Keratinocyte (primary cell): ENCODE measurements around the gene HSPA4L.

ENCODE experiments used
- CTCF ChIP-seq, 3 experiments: IDR thresholded peaks in 1 of 3; conservative IDR thresholded peaks in 1 of 3; optimal IDR thresholded peaks in 1 of 3; 2 replicates in 2 of 3; 3 replicates in 1 of 3; pipeline versions ENCODE3 to v1.5.1; 2011; ENCODE audit warnings: low read length in 3 of 3, mild to moderate bottlenecking in 3 of 3, moderate library complexity in 2 of 3, control low read depth in 1 of 3, inconsistent platforms in 1 of 3; ENCODE audit not compliant: insufficient read depth in 2 of 3; ENCODE audit errors: extremely low read depth in 1 of 3
- EZH2 ChIP-seq: IDR thresholded peaks from one replicate; pipeline ENCODE4 v1.6.1; 2012; ENCODE audit warnings: inconsistent platforms, mild to moderate bottlenecking, low read length, moderate library complexity

DNA sequence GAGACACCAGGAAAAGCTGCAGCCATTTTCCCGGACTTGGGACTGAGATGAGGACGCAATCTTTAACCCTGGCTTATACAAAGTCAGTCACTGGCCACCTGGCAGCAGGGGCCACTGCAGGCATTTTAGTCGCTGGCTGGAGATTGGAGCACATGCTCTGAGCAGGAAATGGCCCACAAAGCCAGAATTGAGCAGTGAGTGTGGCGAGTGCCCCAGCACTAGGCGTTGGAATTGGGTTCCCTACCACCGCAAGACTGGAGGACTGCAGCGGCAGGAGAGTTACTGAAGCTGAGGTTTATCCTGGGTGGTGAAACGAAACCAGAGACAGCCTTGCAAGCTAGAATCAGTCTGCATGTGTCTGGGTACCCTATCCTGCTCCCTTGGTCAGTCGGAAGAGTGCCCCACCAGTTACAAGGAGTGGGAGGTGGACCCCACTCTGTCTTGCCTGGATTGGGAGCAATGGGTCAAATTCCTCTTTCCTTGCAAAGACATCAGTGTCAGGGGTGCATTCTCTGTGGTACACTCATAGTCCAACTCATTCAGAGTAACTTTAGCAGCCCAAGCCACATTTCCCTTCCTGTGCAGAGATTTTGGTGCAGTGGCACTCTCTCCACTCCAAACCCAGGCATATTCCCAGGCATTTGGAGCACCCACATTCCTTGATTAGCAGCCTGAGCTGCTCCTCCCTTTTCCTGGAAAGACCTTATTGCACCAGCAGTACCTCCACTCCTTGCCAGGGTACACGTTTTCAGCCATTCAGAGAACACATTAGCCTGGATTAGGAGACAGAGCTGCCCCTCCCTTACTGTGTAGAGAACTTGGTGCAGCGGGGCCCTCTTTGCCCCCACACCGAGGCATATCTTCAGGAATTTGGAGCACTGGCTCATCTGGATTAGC, 61.8 kb downstream of the HSPA4L start:
- TF ChIP-seq CTCF (optimal IDR thresholded peaks at IDR 0.05 in 1 of 3, IDR thresholded peaks at IDR 0.05 in 1 of 3, conservative IDR thresholded peaks at IDR 0.05 in 1 of 3; ENCODE audit: extremely low read depth in 1 of 3, insufficient read depth in 2 of 3, low read length in 3 of 3), result no peak
- TF ChIP-seq EZH2, result no peak
